ENCODE measurements around the gene ZNF182.
"Not testable (repeated sequence)": the region's sequence is repeated elsewhere in the genome, so short reads cannot be mapped to it uniquely, and the experiment has no call there.

The ZNF182 gene

DNA sequence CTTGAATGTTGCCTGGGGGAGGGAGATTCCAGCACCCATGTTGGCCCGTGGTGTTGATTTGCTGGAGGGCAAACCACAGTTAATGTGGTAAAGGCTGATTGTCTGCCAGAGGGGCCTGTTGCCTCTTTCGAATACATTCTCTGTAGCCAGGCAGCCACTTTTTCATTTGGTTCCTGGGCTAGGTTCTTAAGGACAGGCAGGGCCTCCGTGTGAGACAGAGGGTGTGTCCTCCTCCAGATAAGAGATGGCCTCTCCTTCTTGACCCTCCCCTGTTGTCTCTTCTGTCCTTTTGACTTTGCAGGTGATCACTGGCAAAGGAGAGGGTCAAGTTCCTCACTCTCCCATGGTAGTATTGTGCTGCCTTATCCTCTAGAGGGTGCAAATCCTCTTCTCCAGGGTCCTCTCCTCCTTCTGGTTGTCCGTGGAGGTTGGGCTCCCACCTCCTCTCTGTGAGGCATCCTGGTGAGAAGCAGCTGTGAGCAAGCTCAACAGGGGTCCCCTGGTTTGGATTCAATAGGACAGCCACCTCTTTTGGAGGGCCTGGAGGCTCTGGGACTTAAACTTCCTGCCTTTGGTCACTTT is 44.9 kb downstream of the ZNF182 start:
- no peak for DNase-seq (ENCODE audit: low read depth, low spot score)
- TF ChIP-seq, protein P1, sequence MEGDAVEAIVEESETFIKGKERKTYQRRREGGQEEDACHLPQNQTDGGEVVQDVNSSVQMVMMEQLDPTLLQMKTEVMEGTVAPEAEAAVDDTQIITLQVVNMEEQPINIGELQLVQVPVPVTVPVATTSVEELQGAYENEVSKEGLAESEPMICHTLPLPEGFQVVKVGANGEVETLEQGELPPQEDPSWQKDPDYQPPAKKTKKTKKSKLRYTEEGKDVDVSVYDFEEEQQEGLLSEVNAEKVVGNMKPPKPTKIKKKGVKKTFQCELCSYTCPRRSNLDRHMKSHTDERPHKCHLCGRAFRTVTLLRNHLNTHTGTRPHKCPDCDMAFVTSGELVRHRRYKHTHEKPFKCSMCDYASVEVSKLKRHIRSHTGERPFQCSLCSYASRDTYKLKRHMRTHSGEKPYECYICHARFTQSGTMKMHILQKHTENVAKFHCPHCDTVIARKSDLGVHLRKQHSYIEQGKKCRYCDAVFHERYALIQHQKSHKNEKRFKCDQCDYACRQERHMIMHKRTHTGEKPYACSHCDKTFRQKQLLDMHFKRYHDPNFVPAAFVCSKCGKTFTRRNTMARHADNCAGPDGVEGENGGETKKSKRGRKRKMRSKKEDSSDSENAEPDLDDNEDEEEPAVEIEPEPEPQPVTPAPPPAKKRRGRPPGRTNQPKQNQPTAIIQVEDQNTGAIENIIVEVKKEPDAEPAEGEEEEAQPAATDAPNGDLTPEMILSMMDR (IDR thresholded peaks at IDR 0.05; ENCODE audit: low read depth, low read length) = no peak
- in situ Hi-C loops (cut with HindIII; ENCODE audit: low sequenced_read_pairs) = no loop called here
- no peak overlapping the region for H3K4me3 ChIP-seq (ENCODE audit: low read depth, low read length)

DNA sequence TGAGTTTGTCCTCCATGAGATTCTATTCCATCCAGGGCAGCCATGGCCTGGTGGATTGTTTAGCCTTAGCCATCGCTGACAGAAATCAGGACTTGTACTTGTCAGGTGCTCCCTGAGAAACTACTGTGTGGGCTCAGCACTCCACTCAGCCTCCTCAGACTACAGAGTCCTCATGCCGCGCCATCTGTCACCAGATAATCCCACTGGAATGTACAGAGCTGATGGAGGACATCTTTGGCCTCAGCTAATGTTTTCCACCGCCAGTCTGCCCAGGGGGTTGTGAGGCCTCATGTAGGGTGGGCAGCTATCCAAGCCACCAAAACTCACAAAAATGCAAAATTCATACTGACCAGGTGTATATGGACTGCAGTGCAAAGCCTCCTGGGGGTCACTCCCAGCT is 45.6 kb downstream of the ZNF182 start:
- in situ Hi-C loops (cut with HindIII; ENCODE audit: low sequenced_read_pairs); DNase-seq (ENCODE audit: low read depth, low spot score): not testable (repeated sequence)

DNA sequence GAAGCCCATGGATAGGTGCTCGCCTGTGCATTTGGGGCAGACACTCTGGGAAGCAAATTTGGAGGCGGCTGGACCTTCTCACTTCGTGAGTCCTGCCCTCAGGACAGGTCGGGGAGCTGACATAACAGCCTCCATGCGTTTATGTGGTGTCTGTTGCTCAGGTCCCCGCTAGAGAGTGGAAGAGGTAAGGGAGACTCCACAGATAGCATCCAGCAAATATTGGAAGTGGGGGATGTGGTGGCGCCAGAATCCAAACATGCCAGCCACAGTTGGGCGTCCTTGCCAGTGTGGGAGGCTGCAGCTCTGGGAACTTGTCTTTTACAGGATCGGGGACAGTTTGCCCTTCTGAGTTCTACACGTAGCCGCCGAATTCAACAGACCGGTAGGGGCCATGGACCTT is 47.8 kb downstream of the ZNF182 start:
- in situ Hi-C loops (cut with HindIII; ENCODE audit: low sequenced_read_pairs) = no loop called here
- H3K4me3 ChIP-seq (ENCODE audit: low read depth, low read length) = no peak overlapping the region
- TF ChIP-seq, protein P1 (IDR thresholded peaks at IDR 0.05; ENCODE audit: low read depth, low read length) = no peak
- no peak for DNase-seq (ENCODE audit: low read depth, low spot score)

More for the DNA sequence above, 45.6 kb downstream of the ZNF182 start:
- not testable (repeated sequence) for H3K4me3 ChIP-seq (ENCODE audit: low read depth, low read length)

- DNase-seq (ENCODE audit: low read depth, low spot score); in situ Hi-C loops (cut with HindIII; ENCODE audit: low sequenced_read_pairs); H3K4me3 ChIP-seq (ENCODE audit: low read depth, low read length): not testable (repeated sequence)
These were observed 48.5 kb downstream of the ZNF182 start for GRCh38 chrX:47955295-47955694.

DNA sequence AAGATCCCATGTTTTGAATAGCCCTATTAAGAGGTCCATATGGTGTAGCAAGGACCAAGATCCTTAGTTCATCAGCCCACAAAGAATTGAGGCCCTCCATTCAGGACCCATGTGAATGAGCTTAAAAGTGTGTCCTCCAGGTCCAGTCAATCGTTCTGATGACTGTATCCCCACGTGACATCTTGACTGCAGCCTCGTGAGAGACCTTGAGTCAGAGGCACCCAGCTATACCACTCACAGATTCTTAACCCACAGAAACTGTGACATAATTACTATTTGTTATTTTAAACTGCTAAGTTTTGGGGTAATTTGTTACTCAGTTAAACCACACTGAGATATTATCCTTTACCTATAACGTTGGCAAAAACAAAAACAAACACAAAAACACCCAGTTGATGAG is 62.4 kb downstream of the ZNF182 start:
- TF ChIP-seq, protein P1 (IDR thresholded peaks at IDR 0.05; ENCODE audit: low read depth, low read length) = no peak
- DNase-seq (ENCODE audit: low read depth, low spot score) = no peak
- in situ Hi-C loops (cut with HindIII; ENCODE audit: low sequenced_read_pairs) = no loop called here
- no peak overlapping the region for H3K4me3 ChIP-seq (ENCODE audit: low read depth, low read length)

DNA sequence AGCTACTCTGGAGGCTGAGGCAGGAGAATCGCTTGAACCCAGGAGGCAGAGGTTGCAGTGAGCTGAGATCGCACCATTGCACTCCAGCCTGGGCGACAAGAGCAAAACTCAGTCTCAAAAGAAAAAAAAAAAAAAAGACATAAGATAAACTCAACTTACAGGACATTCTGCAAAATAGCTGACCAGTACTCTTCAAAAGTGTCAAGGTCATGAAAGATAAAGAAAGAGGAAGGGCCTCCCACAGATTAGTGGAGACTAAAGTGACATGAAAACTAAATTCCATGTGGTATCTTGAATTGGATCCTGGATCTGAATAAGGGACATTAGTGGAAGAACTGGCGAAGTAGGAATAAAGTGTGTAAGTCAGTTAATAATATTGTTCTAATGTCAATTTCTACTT is 63.3 kb downstream of the ZNF182 start:
- in situ Hi-C loops (cut with HindIII; ENCODE audit: low sequenced_read_pairs) = no loop called here
- DNase-seq (ENCODE audit: low read depth, low spot score) = no peak
- TF ChIP-seq, protein P1 (IDR thresholded peaks at IDR 0.05; ENCODE audit: low read depth, low read length) = no peak
- no peak overlapping the region for H3K4me3 ChIP-seq (ENCODE audit: low read depth, low read length)

- in situ Hi-C loops (cut with HindIII; ENCODE audit: low sequenced_read_pairs) = no loop called here
- no peak for DNase-seq (ENCODE audit: low read depth, low spot score)
- TF ChIP-seq, protein P1 (IDR thresholded peaks at IDR 0.05; ENCODE audit: low read depth, low read length) = no peak
- H3K4me3 ChIP-seq (ENCODE audit: low read depth, low read length) = no peak overlapping the region
These were observed 66.9 kb downstream of the ZNF182 start for GRCh38 chrX:47936940-47937317.

All from astrocyte of the spinal cord (primary cell).